Ramos (cell line): Measurements from ENCODE around the gene FBXO41.
"Not testable (repeated sequence)": the region's sequence is repeated elsewhere in the genome, so short reads cannot be mapped to it uniquely, and the experiment has no call there.

Experiments
- in situ Hi-C: fragments of 300-500 bp; cut with MboI; formaldehyde crosslinking; loops from one replicate; pipeline ENCODE4 v1.14.3; 2022; ENCODE audit warnings: low sequenced_read_pairs; ENCODE audit not compliant: unreplicated experiment

The FBXO41 gene

DNA sequence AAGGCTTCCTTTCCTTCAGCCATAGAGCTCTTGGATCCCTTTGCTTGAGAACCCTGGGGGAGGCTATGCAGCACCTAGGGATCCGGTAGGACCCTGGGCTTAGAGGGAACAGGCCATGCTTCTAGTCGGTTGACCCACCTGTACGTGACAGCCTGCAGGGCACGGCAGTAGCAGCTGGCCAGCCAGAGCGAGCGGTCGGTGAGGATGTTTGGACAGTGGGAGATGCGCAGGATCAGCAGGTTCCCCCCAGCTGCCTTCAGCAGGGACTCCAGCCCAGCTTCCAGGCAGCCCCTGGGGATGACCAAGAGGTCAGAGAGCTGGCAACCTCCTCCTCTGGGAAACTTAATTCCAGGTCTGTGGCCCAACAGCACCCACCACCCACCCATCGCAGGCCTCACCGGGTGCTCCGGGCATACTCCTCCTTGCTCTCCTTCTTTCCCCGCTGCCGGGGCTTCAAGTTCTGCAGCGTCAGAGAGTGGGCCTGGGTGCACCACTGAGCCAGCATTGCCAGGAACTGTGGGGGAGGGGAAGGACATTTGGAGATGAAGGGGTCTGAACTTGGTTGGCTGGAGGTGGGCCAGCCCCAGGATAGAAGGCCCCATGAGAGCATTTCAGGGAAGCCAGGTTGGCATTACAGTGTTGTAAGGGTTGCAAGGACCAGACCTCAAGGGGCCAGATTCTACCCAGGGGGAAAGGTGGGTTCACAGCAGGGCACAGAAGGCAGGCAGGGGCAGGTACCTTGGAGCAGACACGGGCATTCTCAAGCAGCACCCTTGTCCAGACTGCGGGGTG is 20.5 kb downstream of the FBXO41 start:
- in situ Hi-C loops, result no loop called here

DNA sequence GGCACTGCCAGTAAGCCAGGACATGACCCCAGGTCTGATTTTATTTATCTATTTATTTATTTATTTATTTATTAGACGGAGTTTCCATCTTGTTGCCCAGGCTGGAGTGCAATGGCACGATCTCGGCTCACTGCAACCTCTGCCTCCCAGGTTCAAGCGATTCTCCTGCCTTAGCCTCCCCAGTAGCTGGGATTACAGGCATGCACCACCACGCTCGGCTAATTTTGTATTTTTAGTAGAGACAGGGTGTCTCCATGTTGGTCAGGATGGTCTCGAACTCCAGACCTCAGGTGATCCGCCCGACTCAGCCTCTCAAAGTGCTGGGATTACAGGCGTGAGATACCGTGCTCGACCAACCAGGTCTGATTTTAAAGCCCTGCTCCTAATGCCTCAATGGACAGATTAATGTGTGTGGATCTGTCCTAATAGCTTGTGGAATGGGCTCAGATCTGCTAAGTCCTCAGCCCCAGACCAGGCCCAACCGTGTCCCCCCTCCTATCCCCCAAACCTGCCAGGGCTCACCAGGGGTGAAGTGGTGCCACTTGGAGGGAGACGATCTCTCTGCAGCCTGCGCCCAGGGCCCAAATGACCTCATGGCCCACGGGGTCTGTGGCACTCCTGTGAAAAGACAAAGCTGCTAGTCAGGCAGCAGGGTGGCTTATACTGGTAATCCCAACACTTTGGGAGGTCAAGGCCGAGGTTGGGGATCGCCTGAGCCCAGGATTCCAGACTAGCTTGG is 21.4 kb downstream of the FBXO41 start:
- in situ Hi-C loops, result not testable (repeated sequence)

DNA sequence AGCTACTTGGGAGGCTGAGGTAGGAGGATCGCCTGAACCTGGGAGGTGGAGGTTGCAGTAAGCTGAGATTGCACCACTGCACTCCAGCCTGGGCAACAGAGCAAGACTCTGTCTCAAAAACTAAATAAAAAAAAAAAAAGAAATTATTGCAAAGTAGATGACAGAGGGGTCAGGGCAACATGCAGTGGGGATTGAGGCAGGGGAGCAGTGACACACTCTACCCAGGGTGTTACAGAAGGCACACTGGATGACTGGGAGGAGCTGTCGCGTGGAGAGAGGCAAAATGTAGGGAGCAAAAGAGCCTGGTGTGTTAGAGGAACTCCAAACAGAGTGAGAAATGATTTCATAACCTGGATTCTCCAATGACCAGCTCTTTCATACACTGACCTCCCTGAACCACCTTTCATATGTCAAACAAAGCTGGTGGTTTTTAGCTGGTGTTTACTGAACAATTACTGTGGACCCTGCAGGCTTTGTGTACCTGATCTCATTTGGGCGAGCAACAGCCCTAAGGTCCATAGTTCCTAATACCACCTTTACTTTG is 22.1 kb downstream of the FBXO41 start:
- in situ Hi-C loops, result no loop called here

DNA sequence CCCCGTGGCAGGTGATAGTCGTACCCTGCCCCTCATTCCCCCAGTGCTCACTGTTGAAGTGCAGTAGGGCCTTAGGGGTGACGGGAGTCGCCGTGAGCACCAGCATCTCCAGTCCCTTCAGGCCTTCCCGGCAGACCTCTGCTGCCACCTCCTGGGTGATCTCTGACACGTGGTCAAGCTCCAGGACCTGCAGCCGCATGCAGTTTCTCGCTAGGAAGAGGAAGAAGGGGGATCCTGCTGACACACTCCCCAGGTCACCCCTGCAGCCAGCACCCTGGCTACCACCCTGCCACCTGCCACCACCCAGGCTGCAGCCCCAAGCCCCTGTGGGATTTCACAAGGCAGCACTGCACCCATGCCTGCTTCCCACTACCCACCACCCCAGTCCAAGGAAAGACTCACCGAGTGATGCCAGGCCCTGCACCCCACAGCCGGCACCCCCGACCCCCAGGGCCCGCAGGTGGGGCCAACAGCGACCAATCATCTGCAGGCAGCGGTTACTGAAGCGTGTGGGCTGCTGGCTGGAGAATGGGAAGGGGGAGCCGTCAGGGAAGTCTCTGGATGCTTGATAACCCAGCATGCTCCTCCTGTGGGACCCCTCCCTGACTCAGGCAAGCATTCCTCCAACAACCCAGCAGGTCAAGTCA is 23.8 kb downstream of the FBXO41 start:
- in situ Hi-C loops, result no loop called here

DNA sequence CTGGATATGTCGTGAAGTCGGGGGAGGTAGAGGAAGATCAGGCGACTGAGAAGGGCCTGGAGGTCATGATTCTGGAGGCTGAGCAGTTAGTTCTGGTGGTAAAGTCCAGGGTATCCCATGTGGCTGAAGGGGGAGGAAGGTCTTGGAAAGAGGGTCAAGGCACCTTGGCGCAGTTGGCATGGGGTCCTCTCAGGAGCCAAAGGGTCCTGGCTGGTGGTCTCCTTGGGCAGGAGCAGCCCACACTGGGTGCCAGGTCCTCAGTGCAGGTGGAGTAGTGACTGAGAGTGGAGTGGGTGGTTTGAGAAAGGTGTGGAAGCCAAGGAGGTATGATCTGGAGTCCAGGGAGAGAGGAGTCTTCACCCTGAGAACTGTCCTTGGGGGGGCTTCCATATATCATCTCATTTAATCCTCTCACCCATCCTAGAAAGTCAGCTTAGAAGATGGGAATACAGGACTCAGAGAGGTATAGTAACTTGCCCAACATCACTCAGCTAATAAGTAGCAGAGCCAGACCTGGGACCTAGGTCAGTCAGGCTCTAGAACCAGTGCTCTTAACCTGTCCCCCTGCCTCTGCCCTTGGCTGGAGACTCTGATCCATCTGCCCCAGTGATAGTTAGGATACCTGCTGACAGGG is 24.5 kb downstream of the FBXO41 start:
- in situ Hi-C loops, result no loop called here

DNA sequence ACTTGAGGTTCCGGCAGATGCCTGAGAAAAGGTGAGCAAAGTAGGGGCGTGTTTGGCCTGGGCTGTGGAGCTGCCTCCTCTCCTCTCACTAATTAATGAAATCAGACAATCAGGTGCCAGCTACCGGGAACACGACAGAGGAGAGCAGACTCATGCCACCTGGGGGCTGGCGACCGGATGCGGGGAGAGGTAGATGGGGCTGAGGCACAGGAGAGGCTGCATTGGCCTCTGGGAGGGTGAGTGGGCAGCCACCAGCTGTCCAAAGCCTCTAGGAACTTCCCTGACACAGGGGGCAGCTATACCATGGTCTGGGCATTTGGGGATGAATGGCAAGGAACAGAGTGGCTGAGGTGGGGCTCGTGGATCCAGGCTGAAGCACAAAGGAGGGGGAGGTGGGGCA is 25.0 kb downstream of the FBXO41 start:
- in situ Hi-C loops, result no loop called here

DNA sequence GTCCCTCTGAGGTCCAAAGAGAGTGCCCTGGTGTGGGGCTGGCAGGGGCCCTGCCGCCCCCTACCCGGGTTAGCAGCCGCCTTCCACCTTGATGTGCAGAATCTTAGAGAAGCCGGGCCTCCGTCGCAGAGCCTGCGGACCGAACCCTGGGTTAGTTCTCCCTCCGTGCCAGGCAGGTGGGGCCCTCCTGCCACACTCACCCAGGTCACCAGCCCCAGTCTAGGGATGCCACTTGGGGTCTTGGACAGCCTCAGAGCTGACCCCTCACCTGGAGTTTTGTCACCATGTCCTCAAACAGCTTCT is 25.4 kb downstream of the FBXO41 start:
- in situ Hi-C loops, result no loop called here

DNA sequence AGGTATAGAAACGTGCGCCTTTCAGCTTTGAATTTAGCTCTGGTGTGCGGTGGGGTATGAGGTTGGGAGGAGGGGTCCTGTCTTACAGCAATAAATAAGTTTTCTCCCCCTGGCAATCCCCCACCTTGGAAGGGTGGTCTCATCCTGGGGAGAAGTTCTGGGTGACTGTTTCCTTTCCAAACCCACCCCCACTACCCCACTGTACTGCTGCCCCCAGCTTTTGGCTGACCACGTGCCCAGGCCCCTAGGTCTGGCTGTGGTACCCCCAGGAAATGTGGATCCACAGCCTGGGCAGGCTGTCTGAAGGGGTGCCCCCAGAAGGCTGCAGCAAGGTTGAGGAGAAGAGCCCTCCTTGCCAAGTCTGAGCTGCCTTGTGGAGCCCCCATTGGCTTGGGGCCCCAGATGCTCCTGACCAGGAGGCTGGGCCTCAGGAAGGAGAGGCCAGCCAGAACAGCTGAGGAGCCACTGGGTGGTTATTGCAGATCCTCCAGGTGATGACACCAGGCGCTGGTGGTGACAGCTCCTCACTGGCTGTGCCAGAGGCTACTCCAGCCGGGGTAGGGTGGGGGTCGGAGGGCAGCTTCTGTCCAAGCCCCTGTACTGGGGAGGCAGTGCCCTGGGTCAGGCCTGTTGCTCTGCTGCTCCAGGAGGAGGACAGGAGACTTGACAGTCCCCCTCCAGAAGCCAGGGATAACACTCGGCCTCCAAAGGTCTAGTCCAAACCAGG is 25.9 kb downstream of the FBXO41 start:
- in situ Hi-C loops, result no loop called here

DNA sequence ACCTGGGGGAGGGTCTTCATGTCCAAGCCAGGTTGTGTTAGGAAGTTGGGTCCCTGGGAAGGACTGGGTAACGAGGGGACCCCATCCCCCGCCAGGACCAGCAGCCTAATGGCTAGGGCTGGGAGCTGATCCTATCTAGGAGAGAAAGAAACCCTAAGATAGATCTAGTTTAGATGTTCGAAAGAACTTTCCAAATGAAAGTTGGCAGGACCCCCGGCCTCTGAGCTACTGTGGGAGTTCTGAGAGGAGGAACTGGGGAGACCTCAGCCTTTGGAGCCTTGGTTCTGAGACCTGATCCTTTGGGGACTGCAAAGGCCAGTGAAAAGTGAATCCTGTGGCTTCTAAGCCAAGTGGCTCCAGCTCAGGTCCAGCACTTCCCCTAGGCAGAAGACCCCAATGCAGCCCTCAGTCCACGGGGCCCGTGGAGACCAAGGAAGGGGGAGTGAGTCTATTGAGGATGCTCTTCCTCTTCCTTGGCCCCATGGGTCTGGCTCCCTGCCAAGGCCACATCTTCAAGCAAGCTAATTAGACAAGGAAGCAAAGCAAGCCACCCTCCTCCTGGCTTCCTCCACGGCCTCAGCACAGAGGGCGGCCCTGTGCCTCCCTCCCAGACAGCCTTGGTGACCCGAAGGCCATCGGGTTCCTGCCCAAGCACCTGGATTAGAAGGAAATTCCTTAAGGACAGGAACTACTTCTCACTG is 26.7 kb downstream of the FBXO41 start:
- in situ Hi-C loops, result no loop called here

DNA sequence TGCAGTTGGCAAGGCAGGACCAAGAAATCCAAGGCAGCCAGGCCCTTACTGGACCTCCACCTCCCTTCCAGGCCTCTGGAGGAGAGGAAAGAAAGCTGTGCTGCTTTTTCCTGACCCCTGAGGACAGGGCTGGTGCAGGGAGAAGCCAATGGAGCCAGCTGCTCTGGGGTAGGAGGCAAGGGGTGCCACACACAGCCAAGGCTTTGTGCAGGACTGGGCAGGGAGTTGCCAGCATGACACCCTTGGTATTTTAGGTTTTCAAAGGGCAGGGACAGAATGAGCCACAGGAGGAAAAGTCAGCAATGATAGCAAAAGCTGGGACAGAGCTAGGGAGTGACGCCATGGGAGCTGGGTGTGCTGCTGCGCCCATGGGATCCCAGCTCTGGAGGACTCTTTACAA is 27.3 kb downstream of the FBXO41 start:
- in situ Hi-C loops, result no loop called here

DNA sequence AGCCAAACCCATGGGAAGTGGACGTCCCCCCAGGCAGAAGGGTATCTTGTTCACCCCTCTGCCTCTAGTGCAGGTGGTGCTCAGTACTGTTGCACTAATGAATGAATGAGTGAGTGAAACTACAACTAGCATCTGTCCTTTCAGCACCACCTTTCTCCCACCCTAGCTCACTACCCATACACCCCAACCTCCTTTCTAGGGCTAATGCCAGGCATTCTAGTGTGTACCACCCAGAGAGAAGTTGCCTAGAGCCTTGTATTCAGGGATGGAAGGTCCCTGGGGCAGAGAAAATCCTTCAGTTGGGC is 27.7 kb downstream of the FBXO41 start:
- in situ Hi-C loops, result no loop called here

DNA sequence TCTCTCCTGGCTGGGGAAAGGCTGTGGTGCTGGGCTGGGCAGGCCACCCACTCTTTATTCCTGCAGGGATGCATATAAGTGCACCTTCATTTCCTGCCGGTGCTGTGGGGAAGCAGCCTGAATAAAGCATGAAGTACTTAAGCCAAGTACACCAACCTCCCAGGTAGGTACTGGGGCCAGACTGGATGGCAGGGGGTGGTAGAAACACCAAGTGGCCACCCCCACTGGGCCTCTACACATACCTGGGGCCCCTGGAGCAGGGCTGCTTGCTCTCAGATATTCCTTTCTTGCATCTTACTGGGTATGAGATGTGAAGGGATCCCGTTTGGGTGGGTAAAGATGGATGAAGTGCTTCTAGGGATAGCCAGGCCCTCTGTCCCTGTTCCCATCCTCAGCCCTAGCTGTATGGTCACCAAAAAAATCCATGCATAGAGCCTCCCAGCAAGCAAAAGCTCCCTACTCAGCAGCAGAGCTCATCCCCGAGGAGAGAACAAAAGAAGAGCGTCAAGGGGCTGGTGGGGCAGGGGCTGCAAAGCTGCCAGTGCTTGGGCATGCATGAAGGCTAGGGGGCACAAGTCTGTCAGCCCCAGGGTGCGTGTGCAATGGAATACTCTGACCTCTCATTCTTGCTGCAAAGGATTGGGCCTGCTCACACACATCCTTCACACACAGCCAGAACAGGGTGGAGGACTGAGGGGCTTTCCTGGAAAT is 28.2 kb downstream of the FBXO41 start:
- in situ Hi-C loops, result no loop called here

DNA sequence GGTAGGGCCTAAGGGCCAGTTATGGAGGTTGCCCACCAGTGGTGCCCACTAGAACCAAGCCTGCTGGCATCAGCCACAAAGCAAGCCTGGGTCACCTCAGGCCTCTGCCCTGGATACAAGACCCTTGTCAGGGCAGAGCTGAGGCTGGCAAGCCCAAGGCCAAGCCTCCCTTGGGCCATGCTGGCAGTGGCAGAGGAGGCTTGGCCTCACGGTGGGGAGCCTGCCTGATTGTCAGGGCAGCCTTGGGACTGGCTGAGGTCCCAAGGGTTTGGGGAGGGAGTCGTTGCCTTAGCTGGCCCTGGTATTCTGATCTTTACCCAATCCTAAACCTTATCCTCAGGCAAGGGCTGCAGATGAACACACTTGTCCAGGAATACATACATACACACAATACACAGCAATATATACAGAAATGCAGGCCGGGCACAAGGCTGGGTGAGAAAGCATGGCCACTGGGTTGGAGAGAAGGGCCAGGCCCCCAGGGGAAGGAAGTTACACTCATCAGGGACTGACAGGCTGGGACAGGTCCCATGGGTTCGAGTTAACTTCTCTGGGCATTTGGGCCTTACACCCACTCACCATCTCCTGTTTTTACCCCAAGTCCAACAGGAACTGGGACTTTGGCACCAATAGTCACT is 29.2 kb downstream of the FBXO41 start:
- in situ Hi-C loops, result no loop called here

DNA sequence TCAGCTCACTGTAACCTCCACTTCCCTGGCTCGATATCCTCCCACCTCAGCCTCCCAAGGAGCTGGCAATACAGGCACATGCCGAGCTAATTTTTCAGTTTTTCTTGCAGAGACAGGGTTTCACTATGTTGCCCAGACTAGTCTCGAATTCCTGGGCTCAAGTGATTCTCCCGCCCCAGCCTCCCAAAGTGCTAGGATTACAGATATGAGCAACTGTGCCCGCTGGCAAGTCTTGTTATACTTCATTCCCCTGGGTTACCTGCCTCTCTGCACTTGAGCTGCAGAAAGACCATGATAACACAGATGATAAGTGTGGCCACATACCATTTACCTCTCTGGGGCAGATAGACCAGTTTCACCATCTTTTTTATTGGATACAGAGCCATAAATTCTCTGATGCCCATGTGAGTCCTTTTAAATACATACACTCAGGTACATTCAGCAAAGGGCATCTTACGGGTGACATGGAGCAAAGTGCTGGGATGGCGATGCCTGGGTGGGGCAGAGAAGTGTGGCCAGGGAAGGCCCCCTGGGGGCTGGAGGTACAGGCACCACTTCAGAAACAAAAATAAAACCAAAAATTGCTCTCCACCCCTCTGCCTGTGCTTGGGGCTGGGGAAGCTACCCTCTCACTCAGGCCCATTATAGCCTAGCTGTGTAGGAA is 29.8 kb downstream of the FBXO41 start:
- in situ Hi-C loops, result no loop called here

DNA sequence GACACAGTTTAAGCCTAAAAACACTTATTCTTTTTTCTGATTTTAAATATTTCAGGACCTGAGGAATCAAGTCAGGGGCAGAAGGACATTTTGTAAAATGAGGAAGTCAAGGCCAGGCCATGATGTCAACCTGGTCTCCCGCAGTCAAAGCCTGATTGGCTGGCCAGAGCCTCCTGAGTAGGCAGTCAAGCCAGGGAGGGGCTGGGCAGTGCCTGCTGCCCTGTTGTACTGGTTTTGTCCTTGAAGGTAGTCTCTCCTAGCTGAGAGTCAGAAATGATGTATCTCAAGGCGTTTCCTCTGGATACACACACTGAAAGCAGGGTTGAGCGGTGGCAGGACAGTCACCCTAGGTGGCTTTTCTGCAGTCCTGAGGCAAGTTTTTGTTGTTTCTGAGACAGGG is 30.4 kb downstream of the FBXO41 start:
- in situ Hi-C loops, result no loop called here

DNA sequence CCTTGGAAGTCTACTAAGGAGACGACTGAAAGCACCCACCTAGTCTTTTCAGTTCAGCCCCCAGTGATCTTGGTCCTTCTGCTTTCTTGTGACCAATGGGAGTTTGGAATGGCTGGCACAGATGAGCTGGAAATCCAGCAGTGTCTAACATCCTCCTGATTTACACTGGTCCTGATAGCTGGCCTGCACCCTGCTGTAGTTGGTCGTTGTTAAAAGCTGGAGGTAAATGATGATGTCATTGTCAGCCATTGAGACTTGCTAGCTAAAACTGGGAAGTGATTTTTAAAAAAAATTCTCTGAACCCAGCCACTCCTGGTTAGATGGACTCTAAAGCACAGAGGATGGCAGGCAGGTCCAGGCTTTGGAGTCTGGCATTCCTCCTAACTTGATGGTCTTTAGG is 30.9 kb downstream of the FBXO41 start:
- in situ Hi-C loops, result no loop called here

DNA sequence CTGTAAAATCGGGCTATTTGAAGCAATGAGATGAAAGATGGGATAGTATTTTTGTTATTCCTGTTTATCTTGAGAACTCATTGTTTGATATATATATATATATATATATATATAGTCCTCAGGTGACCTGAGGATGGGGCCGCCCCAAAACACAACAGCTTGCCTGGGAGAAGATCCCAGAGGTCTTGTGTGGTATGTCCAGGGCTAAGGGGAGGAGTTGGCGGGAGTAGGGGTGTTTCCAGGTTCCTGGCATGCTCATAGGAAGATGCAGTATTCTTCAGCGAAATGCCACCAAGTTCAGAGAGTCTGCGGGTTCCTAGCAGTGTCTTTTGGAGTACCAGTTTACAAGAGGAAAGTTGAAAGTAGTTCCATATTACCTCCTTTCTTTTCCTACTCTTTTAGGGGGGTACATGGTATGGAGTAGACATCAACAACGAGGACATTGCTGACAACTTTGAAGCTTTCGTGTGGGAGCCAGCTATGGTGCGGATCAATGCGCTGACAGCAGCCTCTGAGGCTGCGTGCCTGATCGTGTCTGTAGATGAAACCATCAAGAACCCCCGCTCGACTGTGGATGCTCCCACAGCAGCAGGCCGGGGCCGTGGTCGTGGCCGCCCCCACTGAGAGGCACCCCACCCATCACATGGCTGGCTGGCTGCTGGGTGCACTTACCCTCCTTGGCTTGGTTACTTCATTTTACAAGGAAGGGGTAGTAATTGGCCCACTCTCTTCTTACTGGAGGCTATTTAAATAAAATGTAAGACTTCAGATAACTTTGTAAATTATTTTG is 31.8 kb downstream of the FBXO41 start:
- in situ Hi-C loops, result no loop called here
